Neural progenitor cell (in vitro differentiated cells): ENCODE data around the gene RSAD2.

Source experiments
- CTCF ChIP-seq: fragments of 200-600 bp; sonication (generic); IDR thresholded peaks from 2 replicates; pipeline ENCODE4 v1.5.1; 2017; ENCODE audit warnings: antibody characterized with exemption, mild to moderate bottlenecking
- EZH2 ChIP-seq: fragments of 200-600 bp; sonication (generic); IDR thresholded peaks from 2 replicates; pipeline ENCODE4 v1.6.1; 2017; ENCODE audit warnings: antibody characterized with exemption, mild to moderate bottlenecking, moderate library complexity

- TF ChIP-seq EZH2 (no peak), CTCF (no peak)
Observed at GRCh38 chr2:6934758-6935651, 57.4 kb downstream of the RSAD2 start.
